HG03457 (cell line): Measurements from ENCODE around the gene POC1B.

Experiments
- ATAC-seq: cut with Tn5 transposase; IDR thresholded peaks from one replicate; pipeline ENCODE4 v1.9.1; 2021; ENCODE audit warnings: moderate number of reproducible peaks; ENCODE audit not compliant: unreplicated experiment

Gene POC1B

GRCh38 chr12:89539426-89540223 is 13.8 kb upstream of the POC1B start:
- no peak for ATAC-seq

- ATAC-seq: no peak
Measured at GRCh38 chr12:89538897-89539296, 13.1 kb upstream of the POC1B start.

GRCh38 chr12:89537389-89537788 is 11.5 kb upstream of the POC1B start:
- ATAC-seq: no peak

GRCh38 chr12:89529738-89530137 is 3.9 kb upstream of the POC1B start:
- no peak for ATAC-seq

GRCh38 chr12:89528434-89528833 is 2.6 kb upstream of the POC1B start:
- ATAC-seq: no peak

- peak; percentile 20 for ATAC-seq
Measured at GRCh38 chr12:89525305-89525823, 483 bp downstream of the POC1B start.

- peak; percentile 77 for ATAC-seq
Measured at GRCh38 chr12:89524541-89525304, 1.1 kb downstream of the POC1B start, which contains the start of gene GALNT4. Gene GALNT4 (minus strand): TSS chr12:89524796. CDS start chr12:89524549, 247 bp downstream.

GRCh38 chr12:89523843-89524540 is 1.9 kb downstream of the POC1B start:
- ATAC-seq: no peak

GRCh38 chr12:89523393-89523792 is 2.5 kb downstream of the POC1B start:
- ATAC-seq: no peak

GRCh38 chr12:89521364-89522223 is 4.3 kb downstream of the POC1B start:
- no peak for ATAC-seq

- ATAC-seq: no peak
Measured at GRCh38 chr12:89517720-89518119, 8.1 kb downstream of the POC1B start.

- no peak for ATAC-seq
Measured at GRCh38 chr12:89516633-89517032, 9.2 kb downstream of the POC1B start.

- ATAC-seq: peak; percentile 78
Measured at GRCh38 chr12:89514751-89515150, 11.1 kb downstream of the POC1B start.

GRCh38 chr12:89513544-89513943 is 12.3 kb downstream of the POC1B start:
- no peak for ATAC-seq

GRCh38 chr12:89507015-89507824 is 18.6 kb downstream of the POC1B start:
- no peak for ATAC-seq

GRCh38 chr12:89506050-89506449 is 19.8 kb downstream of the POC1B start:
- ATAC-seq: no peak

GRCh38 chr12:89504560-89505346 is 21.1 kb downstream of the POC1B start:
- ATAC-seq: no peak

- no peak for ATAC-seq
Measured at GRCh38 chr12:89501793-89502192, 24.1 kb downstream of the POC1B start.

GRCh38 chr12:89499857-89500256 is 26.0 kb downstream of the POC1B start:
- no peak for ATAC-seq
